Epithelial cell of esophagus (primary cell): ENCODE measurements around the gene PAX5.
A peak's percentile ranks its signal among the peaks of the same experiment; 100 is the strongest.

Experiments used
- DNase-seq: peaks from one replicate; pipeline ENCODE4 v3.0.0; 2010; ENCODE audit warnings: low read depth
- H3K4me3 ChIP-seq: 2 replicates; pipeline ENCODE4 v1.5.1; 2011; ENCODE audit warnings: mild to moderate bottlenecking, low read length, control low read depth
- CTCF ChIP-seq: IDR thresholded peaks from 2 replicates; pipeline ENCODE4 v1.5.1; 2011; ENCODE audit warnings: low read depth, mild to moderate bottlenecking, low read length, control low read depth, inconsistent platforms; ENCODE audit not compliant: insufficient read depth; ENCODE audit errors: missing control alignments

PAX5 gene

DNA sequence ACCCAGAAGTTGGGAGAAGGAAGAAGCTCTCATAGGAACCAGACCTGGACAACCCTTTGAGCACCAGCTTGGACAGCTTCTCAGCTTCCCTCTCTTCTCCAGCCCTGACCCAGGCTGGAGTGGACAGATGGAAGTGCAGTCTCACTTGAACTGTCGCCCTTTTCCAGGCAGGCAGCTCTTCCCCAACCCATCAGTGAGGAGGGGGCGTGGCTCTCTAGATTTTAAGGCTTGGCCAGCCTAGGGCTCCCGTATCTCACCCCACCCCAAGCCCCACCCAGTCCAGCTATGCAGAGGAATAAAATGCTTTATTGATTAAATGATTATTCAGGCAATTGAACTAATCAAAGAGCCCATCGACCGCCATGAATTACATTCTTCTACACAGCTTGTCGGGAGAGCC, 2.2 kb downstream of the PAX5 start:
- no peak for TF ChIP-seq CTCF
- no peak for DNase-seq
- no peak overlapping the region for H3K4me3 ChIP-seq

DNA sequence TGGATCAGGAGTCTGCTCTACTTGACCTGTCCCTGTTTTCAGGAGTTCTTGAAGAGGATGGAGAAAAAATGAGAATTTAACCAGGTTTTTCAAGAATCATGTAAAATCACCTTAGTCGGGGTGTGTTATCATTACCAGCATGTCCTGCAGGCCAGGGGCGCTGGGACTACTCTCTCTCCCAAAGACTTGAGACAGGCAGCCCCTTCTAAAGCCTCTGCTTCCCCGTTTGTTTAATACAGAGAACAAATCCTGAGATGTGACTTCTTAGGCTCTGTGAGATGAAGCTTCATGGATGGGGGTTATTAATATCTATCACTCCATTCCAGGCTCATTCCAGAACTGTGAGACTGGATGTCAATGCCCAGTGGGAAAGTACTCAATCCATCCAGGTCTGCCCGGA, 3.0 kb downstream of the PAX5 start:
- no peak for DNase-seq
- H3K4me3 ChIP-seq = no peak overlapping the region
- TF ChIP-seq CTCF = no peak

- TF ChIP-seq CTCF = no peak
- DNase-seq = no peak
- no peak overlapping the region for H3K4me3 ChIP-seq
Measured at GRCh38 chr9:37030611-37030939, 3.5 kb downstream of the PAX5 start.

DNA sequence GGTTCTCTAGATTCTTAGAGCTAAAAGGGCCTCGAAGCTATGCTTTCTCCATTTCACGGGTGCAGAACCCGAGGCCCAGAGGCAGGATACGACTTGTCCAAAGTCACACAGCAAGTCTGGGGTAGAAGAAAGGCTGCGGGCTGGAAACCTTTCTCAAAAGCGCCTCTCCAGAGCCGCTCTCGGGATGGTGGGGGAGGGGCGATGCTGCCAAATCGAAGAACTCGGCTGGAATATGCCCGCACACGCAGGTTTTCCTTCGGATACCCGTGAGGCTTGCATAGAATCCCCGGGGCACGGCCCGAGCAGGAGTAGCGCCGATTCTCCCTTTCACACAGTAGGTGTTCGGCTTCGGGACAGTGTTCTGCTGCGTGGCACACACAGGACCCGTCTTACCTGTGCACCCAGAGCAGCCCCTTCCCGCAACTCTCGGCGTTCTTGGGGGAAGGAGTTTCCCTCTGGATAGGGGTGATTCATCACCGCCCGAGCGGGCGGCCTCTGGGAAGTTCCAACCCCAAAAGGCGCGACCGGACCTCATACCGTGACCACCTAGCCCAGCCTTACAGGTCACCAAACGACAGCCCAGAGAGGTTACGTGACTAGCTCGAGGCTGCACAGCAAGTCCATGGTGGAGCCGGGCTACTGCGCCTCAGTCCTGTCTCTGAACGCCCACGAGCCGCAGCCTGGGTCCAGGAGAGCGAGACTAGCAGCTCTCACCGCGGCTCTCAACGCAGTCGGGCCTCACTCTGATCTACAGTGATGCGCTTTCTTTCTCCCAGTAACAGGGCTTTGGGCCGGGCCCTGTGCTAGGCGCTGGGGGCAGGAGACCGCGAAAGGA, 4.1 kb downstream of the PAX5 start:
- no peak overlapping the region for H3K4me3 ChIP-seq
- peak; percentile 31 for DNase-seq
- TF ChIP-seq CTCF = no peak

DNA sequence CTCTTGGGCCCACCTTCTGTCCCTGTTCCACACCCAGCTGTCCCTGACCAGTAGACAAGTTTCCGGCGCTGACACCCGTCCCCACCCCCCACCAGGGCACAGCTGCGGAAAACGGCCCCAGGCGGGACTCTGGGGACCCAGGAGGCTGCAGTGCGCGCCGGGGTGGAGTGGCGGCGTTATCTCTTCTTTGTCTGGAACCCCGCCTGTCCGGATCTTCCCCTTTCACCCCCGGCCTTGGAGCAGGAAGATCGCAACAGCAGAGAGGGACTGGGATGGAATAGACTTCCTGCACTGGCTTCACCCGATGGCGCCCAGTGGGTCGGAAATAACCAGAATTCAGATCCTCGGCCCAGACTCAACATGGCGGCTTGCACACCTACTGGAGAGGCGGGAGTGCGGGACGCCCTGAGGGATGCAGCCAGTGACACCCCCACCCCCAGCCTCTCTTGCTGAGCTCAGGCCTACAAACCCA, 4.7 kb downstream of the PAX5 start:
- TF ChIP-seq CTCF = no peak
- no peak for DNase-seq
- H3K4me3 ChIP-seq = no peak overlapping the region

GRCh38 chr9:37028420-37029031, 5.5 kb downstream of the PAX5 start:
- no peak for TF ChIP-seq CTCF
- H3K4me3 ChIP-seq = no peak overlapping the region
- DNase-seq = no peak
